HepG2 (cell line): ENCODE data around the gene TUBA4A. TPM values are rescaled to one million over a fixed set of nuclear protein-coding genes. Genes with fewer than 3 reads are reported as not detected.

Experiments used
- E2F2 ChIP-seq: sonication (generic); formaldehyde crosslinking; IDR thresholded peaks from 2 replicates; pipeline ENCODE4 v1.4.0; 2020; ENCODE audit warnings: missing genetic modification reagents, borderline replicate concordance
- EZH2 ChIP-seq: conservative IDR thresholded peaks from 2 replicates; pipeline ENCODE4 v1.6.1; 2012; ENCODE audit warnings: mild to moderate bottlenecking, low read depth, low read length, moderate library complexity
- IRF2 ChIP-seq: IDR thresholded peaks from 2 replicates; pipeline ENCODE4 v1.6.1; 2018; ENCODE audit warnings: missing genetic modification reagents, missing compliant biosample characterization
- IRF9 ChIP-seq: sonication (generic); formaldehyde crosslinking; IDR thresholded peaks from 2 replicates; pipeline ENCODE4 v1.8.0; 2022; ENCODE audit warnings: missing genetic modification reagents, mild to moderate bottlenecking, borderline replicate concordance
- KLF12 ChIP-seq: sonication (generic); formaldehyde crosslinking; IDR thresholded peaks from 2 replicates; pipeline ENCODE4 v1.4.0; 2020; ENCODE audit warnings: missing genetic modification reagents, borderline replicate concordance
- KMT2B ChIP-seq: IDR thresholded peaks from 2 replicates; pipeline ENCODE4 v1.6.1; 2016; ENCODE audit warnings: missing genetic modification reagents, missing compliant biosample characterization
- MTA1 ChIP-seq: sonication (generic); formaldehyde crosslinking; IDR thresholded peaks from 2 replicates; pipeline ENCODE4 v1.4.0; 2020; ENCODE audit warnings: missing genetic modification reagents, mild to moderate bottlenecking, borderline replicate concordance
- NR3C1 ChIP-seq: sonication (generic); formaldehyde crosslinking; IDR thresholded peaks from 2 replicates; pipeline ENCODE4 v1.4.0; 2020; ENCODE audit warnings: missing genetic modification reagents
- NRL ChIP-seq: sonication (generic); formaldehyde crosslinking; IDR thresholded peaks from 2 replicates; pipeline ENCODE4 v1.5.0; 2020; ENCODE audit warnings: missing genetic modification reagents, mild to moderate bottlenecking, moderate library complexity, borderline replicate concordance
- REST ChIP-seq, 2 experiments: IDR thresholded peaks; 2 replicates each; pipeline ENCODE4 v1.6.1; 2011 to 2012; ENCODE audit warnings: low read length in 2 of 2, borderline replicate concordance in 1 of 2, low read depth in 1 of 2, mild to moderate bottlenecking in 1 of 2, moderate library complexity in 1 of 2
- SMAD9 ChIP-seq: sonication (generic); formaldehyde crosslinking; IDR thresholded peaks from 2 replicates; pipeline ENCODE4 v1.5.1; 2020; ENCODE audit warnings: mild to moderate bottlenecking, missing genetic modification reagents
- TBX3 ChIP-seq: fragments of 450-650 bp; IDR thresholded peaks from 2 replicates; pipeline ENCODE4 v1.6.1; 2017; ENCODE audit warnings: antibody characterized with exemption, mild to moderate bottlenecking, inconsistent platforms, borderline replicate concordance
- ZNF558 ChIP-seq: sonication (generic); formaldehyde crosslinking; IDR thresholded peaks from 2 replicates; pipeline ENCODE4 v1.9.0; 2022; ENCODE audit warnings: mild to moderate bottlenecking, missing genetic modification reagents, borderline replicate concordance
- ZNF83 ChIP-seq: sonication (generic); formaldehyde crosslinking; IDR thresholded peaks from 2 replicates; pipeline ENCODE4 v1.4.0; 2020; ENCODE audit warnings: missing genetic modification reagents, mild to moderate bottlenecking, borderline replicate concordance
- ZSCAN9 ChIP-seq: IDR thresholded peaks from 2 replicates; pipeline ENCODE4 v1.6.1; 2016; ENCODE audit warnings: borderline replicate concordance
- polyA plus RNA-seq, 8 experiments: library from polyadenylated mRNA; depleted of rRNA in 3 of 8; stranded (reverse) in 7 of 8; unstranded in 1 of 8; fragments of >200 nt; fragmentation: Illumina TruSeq in 4 of 8; extraction: Trizol in 4 of 8; gene quantifications; 2 replicates each; pipeline versions ENCODE4 v1.2.1 to v1.2.3, GENCODE V29; 2011 to 2016; ENCODE audit warnings: low read depth in 4 of 8, missing spikeins in 1 of 8, mixed read lengths in 1 of 8; ENCODE audit not compliant: insufficient read depth in 1 of 8
- total RNA-seq, 5 experiments: library from RNA; depleted of rRNA; stranded (reverse); fragments of >200 nt; fragmentation: Illumina TruSeq; extraction: Trizol; gene quantifications; 2 replicates each; pipeline ENCODE4 v1.2.3, GENCODE V29; 2016; ENCODE audit warnings: low read depth in 1 of 5
- TF ChIP-seq, protein P1 (sequence below): sonication (generic); formaldehyde crosslinking; conservative IDR thresholded peaks from 2 replicates; pipeline ENCODE4 v1.4.0; 2020; ENCODE audit warnings: missing genetic modification reagents
- TF ChIP-seq, protein P2 (sequence below): sonication (generic); formaldehyde crosslinking; IDR thresholded peaks from 2 replicates; pipeline ENCODE4 v1.4.0; 2020; ENCODE audit warnings: missing genetic modification reagents, borderline replicate concordance

Gene TUBA4A
- total and polyA plus RNA-seq, 2 of the 13 experiments (the other 11 are each of a cell fraction or from before 2014, with no cell fraction given): 1.3 to 12.7 TPM

- TF ChIP-seq REST (IDR thresholded peaks at IDR 0.05; ENCODE audit: borderline replicate concordance in 1 of 2, low read depth in 1 of 2, low read length in 2 of 2): peak in 1 of 2 experiments; percentile 80; a peak in 1 of 4 replicates
- 0 out of 2 replicates have a peak, but pooled peaks have one; percentile 28 for TF ChIP-seq NRL (CRISPR knock-in tag)
- TF ChIP-seq, protein P1, sequence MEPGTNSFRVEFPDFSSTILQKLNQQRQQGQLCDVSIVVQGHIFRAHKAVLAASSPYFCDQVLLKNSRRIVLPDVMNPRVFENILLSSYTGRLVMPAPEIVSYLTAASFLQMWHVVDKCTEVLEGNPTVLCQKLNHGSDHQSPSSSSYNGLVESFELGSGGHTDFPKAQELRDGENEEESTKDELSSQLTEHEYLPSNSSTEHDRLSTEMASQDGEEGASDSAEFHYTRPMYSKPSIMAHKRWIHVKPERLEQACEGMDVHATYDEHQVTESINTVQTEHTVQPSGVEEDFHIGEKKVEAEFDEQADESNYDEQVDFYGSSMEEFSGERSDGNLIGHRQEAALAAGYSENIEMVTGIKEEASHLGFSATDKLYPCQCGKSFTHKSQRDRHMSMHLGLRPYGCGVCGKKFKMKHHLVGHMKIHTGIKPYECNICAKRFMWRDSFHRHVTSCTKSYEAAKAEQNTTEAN (CRISPR knock-in tag): peak; percentile 73
- TF ChIP-seq IRF9 (CRISPR knock-in tag): no peak; the same call in 1 of the 2 replicates
- peak; percentile 76; the same call in 1 of the 2 replicates for TF ChIP-seq ZSCAN9 (CRISPR knock-in tag)
- no peak for TF ChIP-seq E2F2
- peak; percentile 86 for TF ChIP-seq KMT2B
- TF ChIP-seq EZH2: no peak
- TF ChIP-seq, protein P2, sequence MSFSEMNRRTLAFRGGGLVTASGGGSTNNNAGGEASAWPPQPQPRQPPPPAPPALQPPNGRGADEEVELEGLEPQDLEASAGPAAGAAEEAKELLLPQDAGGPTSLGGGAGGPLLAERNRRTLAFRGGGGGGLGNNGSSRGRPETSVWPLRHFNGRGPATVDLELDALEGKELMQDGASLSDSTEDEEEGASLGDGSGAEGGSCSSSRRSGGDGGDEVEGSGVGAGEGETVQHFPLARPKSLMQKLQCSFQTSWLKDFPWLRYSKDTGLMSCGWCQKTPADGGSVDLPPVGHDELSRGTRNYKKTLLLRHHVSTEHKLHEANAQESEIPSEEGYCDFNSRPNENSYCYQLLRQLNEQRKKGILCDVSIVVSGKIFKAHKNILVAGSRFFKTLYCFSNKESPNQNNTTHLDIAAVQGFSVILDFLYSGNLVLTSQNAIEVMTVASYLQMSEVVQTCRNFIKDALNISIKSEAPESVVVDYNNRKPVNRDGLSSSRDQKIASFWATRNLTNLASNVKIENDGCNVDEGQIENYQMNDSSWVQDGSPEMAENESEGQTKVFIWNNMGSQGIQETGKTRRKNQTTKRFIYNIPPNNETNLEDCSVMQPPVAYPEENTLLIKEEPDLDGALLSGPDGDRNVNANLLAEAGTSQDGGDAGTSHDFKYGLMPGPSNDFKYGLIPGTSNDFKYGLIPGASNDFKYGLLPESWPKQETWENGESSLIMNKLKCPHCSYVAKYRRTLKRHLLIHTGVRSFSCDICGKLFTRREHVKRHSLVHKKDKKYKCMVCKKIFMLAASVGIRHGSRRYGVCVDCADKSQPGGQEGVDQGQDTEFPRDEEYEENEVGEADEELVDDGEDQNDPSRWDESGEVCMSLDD (CRISPR knock-in tag): no peak; the same call in 1 of the 2 replicates
- peak; percentile 74; the same call in 1 of the 2 replicates for TF ChIP-seq IRF2 (CRISPR knock-in tag)
- peak; percentile 53; the same call in 1 of the 2 replicates for TF ChIP-seq SMAD9 (CRISPR knock-in tag)
- TF ChIP-seq TBX3: peak; percentile 72; the same call in 1 of the 2 replicates
- TF ChIP-seq ZNF558 (CRISPR knock-in tag): peak; percentile 92; the same call in 1 of the 2 replicates
- peak; percentile 35; the same call in 1 of the 2 replicates for TF ChIP-seq MTA1 (CRISPR knock-in tag)
- TF ChIP-seq NR3C1 (CRISPR knock-in tag): no peak
- no peak for TF ChIP-seq ZNF83 (CRISPR knock-in tag)
- TF ChIP-seq KLF12 (CRISPR knock-in tag): no peak; the same call in 1 of the 2 replicates
Measured at GRCh38 chr2:219229305-219230058, 24.2 kb downstream of the TUBA4A start, which contains the start of the genes ANKZF1 and ATG9A (continued).
